PC-9 (cell line): ENCODE data around the gene PPM1F. TPM values are rescaled to one million over a fixed set of nuclear protein-coding genes. Genes with fewer than 3 reads are reported as not detected.
"Not testable (repeated sequence)": the region's sequence is repeated elsewhere in the genome, so short reads cannot be mapped to it uniquely, and the experiment has no call there.

Experiments used
- BruUV-seq: library from RNA; stranded (reverse); fragments of 400-500 nt; replicated peaks from 2 replicates; lab custom pipeline; 2021; lab: Mats Ljungman, UMichigan
- CTCF ChIA-PET: fragments of 300-600 bp; sonication (Branson Sonifier 250); formaldehyde crosslinking; loops from one replicate; lab custom pipeline; 2022; ENCODE audit warnings: antibody characterized with exemption; lab: Charles Lee
- POLR2A ChIA-PET: fragments of 300-600 bp; sonication (Branson Sonifier 250); formaldehyde crosslinking; loops from one replicate; lab custom pipeline; 2022; ENCODE audit warnings: antibody characterized with exemption; ENCODE audit not compliant: unreplicated experiment; lab: Charles Lee
- DNase-seq, 2 experiments: peaks; one replicate each; pipeline versions ENCODE4 v3.0.0 to v3.0.0-alpha.2; 2015 to 2022; ENCODE audit warnings: mixed read lengths in 1 of 2
- H2AFZ ChIP-seq: fragments of 200-600 bp; sonication (generic); 2 replicates; pipeline ENCODE4 v1.8.1; 2017; ENCODE audit warnings: antibody characterized with exemption
- H3F3A ChIP-seq: fragments of 200-600 bp; sonication (generic); 2 replicates; pipeline ENCODE4 v1.8.1; 2017; ENCODE audit warnings: antibody characterized with exemption, mild to moderate bottlenecking, low read depth; ENCODE audit not compliant: insufficient read depth
- H3K27ac ChIP-seq: fragments of 200-600 bp; sonication (generic); 2 replicates; pipeline ENCODE4 v1.6.1; 2016; ENCODE audit warnings: mixed run types
- H3K27me3 ChIP-seq: fragments of 200-600 bp; sonication (generic); 2 replicates; pipeline ENCODE4 v1.6.1; 2016; ENCODE audit warnings: low read depth, mixed run types; ENCODE audit not compliant: insufficient read depth
- H3K36me3 ChIP-seq: fragments of 200-600 bp; sonication (generic); 2 replicates; pipeline ENCODE4 v1.6.1; 2016; ENCODE audit warnings: low read depth, mixed run types
- H3K4me1 ChIP-seq: fragments of 200-600 bp; sonication (generic); replicated peaks from 2 replicates; pipeline ENCODE4 v1.6.1; 2016; ENCODE audit warnings: mixed run types; ENCODE audit not compliant: insufficient read depth
- H3K4me2 ChIP-seq: fragments of 200-600 bp; sonication (generic); 2 replicates; pipeline ENCODE4 v1.6.1; 2017; ENCODE audit warnings: mixed run types
- H3K4me3 ChIP-seq: fragments of 200-600 bp; sonication (generic); 2 replicates; pipeline ENCODE4 v1.6.1; 2016; ENCODE audit warnings: mixed run types
- H3K79me2 ChIP-seq: fragments of 200-600 bp; sonication (generic); 2 replicates; pipeline ENCODE4 v1.6.1; 2017; ENCODE audit warnings: low read depth, mixed run types
- H3K9me2 ChIP-seq: fragments of 200-600 bp; sonication (generic); 2 replicates; pipeline ENCODE4 v1.8.1; 2017; ENCODE audit warnings: mild to moderate bottlenecking; ENCODE audit not compliant: insufficient read depth
- H3K9me3 ChIP-seq: fragments of 200-600 bp; sonication (generic); 2 replicates; pipeline ENCODE4 v1.8.1; 2016; ENCODE audit warnings: low read depth; ENCODE audit not compliant: insufficient read depth
- H4K20me1 ChIP-seq: fragments of 200-600 bp; sonication (generic); 2 replicates; pipeline ENCODE4 v1.8.1; 2017; ENCODE audit not compliant: insufficient read depth
- EZH2 ChIP-seq: fragments of 200-600 bp; sonication (generic); IDR thresholded peaks from 2 replicates; pipeline ENCODE4 v1.8.0; 2017; ENCODE audit warnings: antibody characterized with exemption, low read depth
- intact Hi-C: fragments of 100-400 bp; cut with micrococcal nuclease; formaldehyde crosslinking; loops from one replicate; pipeline ENCODE4 v1.10.0; 2022; ENCODE audit not compliant: unreplicated experiment
- total RNA-seq: library from RNA; stranded (reverse); gene quantifications from 2 replicates; pipeline ENCODE4 v1.2.3, GENCODE V29; 2021
- TF ChIP-seq, protein P1 (sequence below): fragments of 200-600 bp; sonication (generic); conservative IDR thresholded peaks from 2 replicates; pipeline ENCODE4 v1.6.1; 2017; ENCODE audit warnings: mixed run types, antibody characterized with exemption, mild to moderate bottlenecking, moderate library complexity

Gene PPM1F
- total RNA-seq, 1 experiment from 2014 or later, result 20.6 TPM

DNA sequence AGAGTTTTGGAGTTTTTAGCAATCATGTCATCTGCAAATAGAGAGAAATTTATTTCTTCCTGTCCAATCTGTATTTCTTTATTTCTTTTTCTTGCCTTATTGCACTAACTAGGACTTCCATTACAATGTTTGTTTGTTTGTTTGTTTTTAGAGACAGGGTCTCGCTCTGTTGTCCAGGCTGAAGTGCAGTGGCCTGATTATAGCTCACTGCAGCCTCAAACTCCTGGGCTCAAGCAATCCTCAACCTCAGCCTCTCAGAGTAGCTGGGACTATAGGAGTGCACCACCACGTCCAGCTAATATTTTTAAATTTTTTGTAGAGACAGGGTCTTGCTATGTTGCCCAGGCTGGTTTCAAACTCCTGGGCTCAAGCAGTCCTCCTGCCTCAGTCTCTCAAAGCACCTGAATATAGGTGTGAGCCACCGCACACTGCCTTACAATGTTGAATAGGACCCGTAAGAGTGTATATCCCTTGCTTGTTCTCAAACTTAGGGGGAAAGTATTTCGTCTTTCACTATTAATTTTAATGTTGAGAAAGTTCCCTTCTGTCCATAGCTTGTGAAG lies 55.6 kb downstream of the PPM1F start:
- no peak overlapping the region for H2AFZ ChIP-seq
- no peak overlapping the region for H3K4me2 ChIP-seq
- no peak overlapping the region for H3K4me3 ChIP-seq
- CTCF ChIA-PET, result no interaction called here
- POLR2A ChIA-PET, result no interaction called here
- no peaks in the 10 kb centered on the region for H3K36me3 ChIP-seq
- intact Hi-C loops, result no loop called here
- H3K27me3 ChIP-seq, result no peaks in the 10 kb centered on the region
- BruUV-seq, result no TSS peak
- H4K20me1 ChIP-seq, result no peaks in the 10 kb centered on the region
- no peak for DNase-seq
- no peaks in the 10 kb centered on the region for H3K4me1 ChIP-seq
- no peak for TF ChIP-seq EZH2
- TF ChIP-seq, protein P1, sequence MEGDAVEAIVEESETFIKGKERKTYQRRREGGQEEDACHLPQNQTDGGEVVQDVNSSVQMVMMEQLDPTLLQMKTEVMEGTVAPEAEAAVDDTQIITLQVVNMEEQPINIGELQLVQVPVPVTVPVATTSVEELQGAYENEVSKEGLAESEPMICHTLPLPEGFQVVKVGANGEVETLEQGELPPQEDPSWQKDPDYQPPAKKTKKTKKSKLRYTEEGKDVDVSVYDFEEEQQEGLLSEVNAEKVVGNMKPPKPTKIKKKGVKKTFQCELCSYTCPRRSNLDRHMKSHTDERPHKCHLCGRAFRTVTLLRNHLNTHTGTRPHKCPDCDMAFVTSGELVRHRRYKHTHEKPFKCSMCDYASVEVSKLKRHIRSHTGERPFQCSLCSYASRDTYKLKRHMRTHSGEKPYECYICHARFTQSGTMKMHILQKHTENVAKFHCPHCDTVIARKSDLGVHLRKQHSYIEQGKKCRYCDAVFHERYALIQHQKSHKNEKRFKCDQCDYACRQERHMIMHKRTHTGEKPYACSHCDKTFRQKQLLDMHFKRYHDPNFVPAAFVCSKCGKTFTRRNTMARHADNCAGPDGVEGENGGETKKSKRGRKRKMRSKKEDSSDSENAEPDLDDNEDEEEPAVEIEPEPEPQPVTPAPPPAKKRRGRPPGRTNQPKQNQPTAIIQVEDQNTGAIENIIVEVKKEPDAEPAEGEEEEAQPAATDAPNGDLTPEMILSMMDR, result no peak
- no peaks in the 10 kb centered on the region for H3K9me2 ChIP-seq
- no peaks in the 10 kb centered on the region for H3F3A ChIP-seq
- H3K79me2 ChIP-seq, result no peaks in the 10 kb centered on the region
- no peak overlapping the region for H3K27ac ChIP-seq
- H3K9me3 ChIP-seq, result no peaks in the 10 kb centered on the region

DNA sequence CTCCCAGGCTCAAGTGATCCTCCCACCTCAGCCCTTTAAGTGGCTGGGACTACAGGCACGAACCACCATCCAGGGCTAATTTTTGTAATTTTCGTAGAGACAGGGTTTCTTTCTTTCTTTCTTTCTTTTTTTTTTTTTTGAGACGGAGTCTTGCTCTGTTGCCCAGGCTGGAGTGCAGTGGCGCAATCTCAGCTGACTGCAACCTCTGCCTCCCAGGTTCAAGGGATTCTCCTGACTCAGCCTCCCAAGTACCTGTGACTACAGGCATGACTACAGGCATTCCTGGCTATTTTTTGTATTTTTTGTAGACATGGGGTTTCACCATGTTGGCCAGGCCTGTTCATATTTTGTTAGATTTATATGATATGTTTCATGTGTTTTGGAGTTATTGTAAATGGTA lies 56.4 kb downstream of the PPM1F start:
- BruUV-seq, H2AFZ ChIP-seq, CTCF ChIA-PET, H4K20me1 ChIP-seq, H3K36me3 ChIP-seq, H3K27me3 ChIP-seq, DNase-seq, H3K4me2 ChIP-seq, H3K9me3 ChIP-seq, H3F3A ChIP-seq, POLR2A ChIA-PET, H3K79me2 ChIP-seq, H3K27ac ChIP-seq, intact Hi-C loops, H3K4me1 ChIP-seq, H3K4me3 ChIP-seq, H3K9me2 ChIP-seq: not testable (repeated sequence)

- ChIA-PET CTCF (no interaction called here), POLR2A (no interaction called here)
- H4K20me1 ChIP-seq, result no peaks in the 10 kb centered on the region
- H3K27ac ChIP-seq, result no peak overlapping the region
- no peaks in the 10 kb centered on the region for H3K36me3 ChIP-seq
- intact Hi-C loops, result no loop called here
- H3K9me3 ChIP-seq, result no peaks in the 10 kb centered on the region
- no peak overlapping the region for H3K4me3 ChIP-seq
- TF ChIP-seq, protein P1, result no peak
- TF ChIP-seq EZH2, result no peak
- H2AFZ ChIP-seq, result no peak overlapping the region
- H3K9me2 ChIP-seq, result no peaks in the 10 kb centered on the region
- H3K27me3 ChIP-seq, result no peaks in the 10 kb centered on the region
- H3K4me1 ChIP-seq, result no peaks in the 10 kb centered on the region
- no TSS peak for BruUV-seq
- no peak for DNase-seq
- H3K79me2 ChIP-seq, result no peaks in the 10 kb centered on the region
- no peaks in the 10 kb centered on the region for H3F3A ChIP-seq
- H3K4me2 ChIP-seq, result no peak overlapping the region
Observed at GRCh38 chr22:21894799-21895198, 57.8 kb downstream of the PPM1F start.
